Osteoblast (primary cell): Measurements from ENCODE around the gene SAXO2. TPM values are rescaled to one million over a fixed set of nuclear protein-coding genes. Genes with fewer than 3 reads are reported as not detected.
"Not testable (repeated sequence)": the region's sequence is repeated elsewhere in the genome, so short reads cannot be mapped to it uniquely, and the experiment has no call there.

Experiments used
- DNase-seq: peaks from one replicate; pipeline ENCODE4 v3.0.0; 2011; ENCODE audit warnings: low spot score, mixed read lengths; ENCODE audit not compliant: insufficient read length; ENCODE audit errors: missing footprints
- H2AFZ ChIP-seq: 2 replicates; pipeline ENCODE4 v1.6.0; 2011; ENCODE audit warnings: mild to moderate bottlenecking, low read length
- H3K27ac ChIP-seq: 2 replicates; pipeline ENCODE4 v1.5.1; 2011; ENCODE audit warnings: mild to moderate bottlenecking, low read depth, low read length, moderate library complexity
- H3K27me3 ChIP-seq: 2 replicates; pipeline ENCODE4 v1.6.0; 2012; ENCODE audit warnings: mild to moderate bottlenecking, control low read depth, inconsistent platforms, low read length, moderate library complexity; ENCODE audit not compliant: insufficient read depth
- H3K36me3 ChIP-seq: 2 replicates; pipeline ENCODE4 v1.5.1; 2011; ENCODE audit warnings: mild to moderate bottlenecking, low read length, control low read depth, moderate library complexity; ENCODE audit not compliant: insufficient read depth
- H3K4me1 ChIP-seq: 2 replicates; pipeline ENCODE4 v1.5.1; 2011; ENCODE audit warnings: mild to moderate bottlenecking, low read length, control low read depth, moderate library complexity; ENCODE audit not compliant: insufficient read depth
- H3K4me2 ChIP-seq: 2 replicates; pipeline ENCODE4 v1.6.0; 2011; ENCODE audit warnings: mild to moderate bottlenecking, low read length; ENCODE audit not compliant: insufficient read depth
- H3K4me3 ChIP-seq: fragments of 200-600 bp; sonication (generic); 3 replicates; pipeline ENCODE4 v1.5.1; 2012; ENCODE audit warnings: mild to moderate bottlenecking, low read length, inconsistent platforms; ENCODE audit not compliant: insufficient read depth
- H3K79me2 ChIP-seq: 2 replicates; pipeline ENCODE4 v1.6.0; 2012; ENCODE audit warnings: mild to moderate bottlenecking, low read length, control low read depth, inconsistent platforms; ENCODE audit not compliant: insufficient read depth
- H3K9me3 ChIP-seq: 2 replicates; pipeline ENCODE4 v1.5.1; 2011; ENCODE audit warnings: low read depth, low read length, control low read depth
- H4K20me1 ChIP-seq: 2 replicates; pipeline ENCODE4 v1.6.0; 2012; ENCODE audit warnings: mild to moderate bottlenecking, low read length, control low read depth; ENCODE audit not compliant: insufficient read depth
- total RNA-seq: library from RNA; depleted of rRNA; stranded (reverse); fragments of >200 nt; gene quantifications from 2 replicates; pipeline ENCODE4 v1.2.3, GENCODE V29; 2012
- TF ChIP-seq, protein P1 (sequence below): IDR thresholded peaks from 2 replicates; pipeline ENCODE4 v1.5.1; 2011; ENCODE audit warnings: mild to moderate bottlenecking, low read depth, low read length, moderate library complexity; ENCODE audit errors: extremely low read depth

The SAXO2 gene
- total RNA-seq, 1 donor: 1.1 TPM

- not testable (repeated sequence) for H3K27me3 ChIP-seq, H2AFZ ChIP-seq, H3K4me3 ChIP-seq, H3K4me2 ChIP-seq, H4K20me1 ChIP-seq, H3K9me3 ChIP-seq, H3K27ac ChIP-seq, DNase-seq
- peaks cover 13% of the 10 kb centered on the region for H3K79me2 ChIP-seq
- H3K36me3 ChIP-seq: peaks cover 14% of the 10 kb centered on the region
- peaks cover 15% of the 10 kb centered on the region for H3K4me1 ChIP-seq
These were observed 16.7 kb upstream of the SAXO2 start for GRCh38 chr15:82245956-82246355.

- not testable (repeated sequence) for H3K4me3 ChIP-seq, H3K4me2 ChIP-seq, H3K9me3 ChIP-seq, DNase-seq, H3K27ac ChIP-seq, H4K20me1 ChIP-seq, H3K27me3 ChIP-seq, H3K79me2 ChIP-seq
- Histone ChIP-seq H2AFZ (peak overlapping the region; percentile 62), H3K4me1 (peaks cover 11% of the 10 kb centered on the region), H3K36me3 (peaks cover 14% of the 10 kb centered on the region)
These were observed 14.4 kb upstream of the SAXO2 start for GRCh38 chr15:82248261-82248660.

DNA sequence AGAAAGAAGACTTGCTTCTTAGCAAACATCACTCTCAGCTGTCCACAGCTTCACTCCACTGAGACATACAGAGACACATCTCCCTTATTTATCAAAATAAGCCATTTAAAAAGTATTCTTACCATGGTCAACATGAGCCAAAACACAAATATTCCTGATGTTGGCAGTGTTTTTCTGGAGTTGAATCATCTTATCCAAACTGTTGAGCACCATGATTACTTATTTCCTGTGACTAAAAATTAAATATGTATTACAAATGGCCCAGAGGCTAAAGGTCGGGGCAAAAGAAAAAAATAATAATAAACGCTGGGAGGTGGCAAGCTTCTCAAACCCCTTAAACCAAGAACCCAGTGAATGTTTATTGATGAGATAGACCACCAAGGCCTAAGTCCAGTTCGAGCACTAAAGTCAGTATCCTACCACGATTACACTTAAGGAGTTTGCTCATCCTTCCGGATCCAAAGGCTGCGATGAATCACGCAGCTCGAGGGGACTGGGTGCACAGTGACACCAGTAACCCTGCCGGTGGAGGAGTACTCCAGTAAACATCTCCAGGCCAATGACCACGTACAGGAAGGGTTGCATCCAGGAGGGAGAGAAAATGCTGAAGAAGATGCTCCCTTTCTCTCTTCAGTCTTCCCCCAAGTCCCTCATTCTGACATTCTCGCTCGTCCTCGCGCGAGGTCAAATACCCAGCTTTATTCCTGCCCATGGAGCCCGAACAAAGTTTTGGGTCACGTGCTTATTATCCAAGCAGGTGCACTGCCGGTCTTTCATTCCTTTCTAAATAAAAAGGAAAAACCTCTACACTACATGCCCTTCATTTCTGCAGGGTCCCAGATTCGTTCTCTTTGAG, 824 bp upstream of the SAXO2 start:
- Histone ChIP-seq H2AFZ (peak overlapping the region; percentile 93), H3K27ac (peak overlapping the region; percentile 91), H3K4me2 (peak overlapping the region; percentile 93), H3K4me3 (peak overlapping the region; percentile 95), H3K79me2 (peaks cover 31% of the 10 kb centered on the region), H3K4me1 (peaks cover 23% of the 10 kb centered on the region), H3K36me3 (peaks cover 19% of the 10 kb centered on the region)
- not testable (repeated sequence) for H4K20me1 ChIP-seq, H3K27me3 ChIP-seq, H3K9me3 ChIP-seq
- peak; percentile 62 for DNase-seq

DNA sequence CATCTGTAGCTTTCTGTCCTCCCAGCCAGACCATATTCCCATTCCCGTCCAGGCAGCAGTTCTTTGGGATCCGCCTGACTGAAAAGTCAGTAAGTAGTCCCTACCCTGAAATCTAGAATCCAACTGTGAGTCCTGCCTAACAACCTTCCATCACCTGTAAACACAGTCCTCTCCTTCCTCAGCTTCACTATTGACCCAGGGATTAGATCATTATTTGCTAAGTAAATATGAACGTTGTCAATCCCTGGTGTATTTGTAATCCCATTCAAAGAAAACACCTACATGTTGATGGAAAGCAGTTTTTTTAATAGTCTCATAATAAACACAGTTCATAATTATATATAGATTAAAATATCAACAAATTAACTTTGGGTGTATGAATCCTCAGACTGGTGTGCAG, 732 bp downstream of the SAXO2 start:
- Histone ChIP-seq H3K36me3 (peaks cover 15% of the 10 kb centered on the region), H4K20me1 (no peaks in the 10 kb centered on the region), H3K9me3 (no peaks in the 10 kb centered on the region), H3K4me1 (peaks cover 23% of the 10 kb centered on the region), H3K4me3 (peak overlapping the region; percentile 95), H3K27ac (peak overlapping the region; percentile 61), H3K27me3 (no peaks in the 10 kb centered on the region), H3K4me2 (peak overlapping the region; percentile 93), H3K79me2 (peaks cover 29% of the 10 kb centered on the region), H2AFZ (peak overlapping the region; percentile 93)
- no peak for DNase-seq
- TF ChIP-seq, protein P1, sequence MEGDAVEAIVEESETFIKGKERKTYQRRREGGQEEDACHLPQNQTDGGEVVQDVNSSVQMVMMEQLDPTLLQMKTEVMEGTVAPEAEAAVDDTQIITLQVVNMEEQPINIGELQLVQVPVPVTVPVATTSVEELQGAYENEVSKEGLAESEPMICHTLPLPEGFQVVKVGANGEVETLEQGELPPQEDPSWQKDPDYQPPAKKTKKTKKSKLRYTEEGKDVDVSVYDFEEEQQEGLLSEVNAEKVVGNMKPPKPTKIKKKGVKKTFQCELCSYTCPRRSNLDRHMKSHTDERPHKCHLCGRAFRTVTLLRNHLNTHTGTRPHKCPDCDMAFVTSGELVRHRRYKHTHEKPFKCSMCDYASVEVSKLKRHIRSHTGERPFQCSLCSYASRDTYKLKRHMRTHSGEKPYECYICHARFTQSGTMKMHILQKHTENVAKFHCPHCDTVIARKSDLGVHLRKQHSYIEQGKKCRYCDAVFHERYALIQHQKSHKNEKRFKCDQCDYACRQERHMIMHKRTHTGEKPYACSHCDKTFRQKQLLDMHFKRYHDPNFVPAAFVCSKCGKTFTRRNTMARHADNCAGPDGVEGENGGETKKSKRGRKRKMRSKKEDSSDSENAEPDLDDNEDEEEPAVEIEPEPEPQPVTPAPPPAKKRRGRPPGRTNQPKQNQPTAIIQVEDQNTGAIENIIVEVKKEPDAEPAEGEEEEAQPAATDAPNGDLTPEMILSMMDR: no peak

- H2AFZ ChIP-seq, H3K36me3 ChIP-seq, H3K27me3 ChIP-seq, H3K9me3 ChIP-seq, H3K4me3 ChIP-seq, H3K4me2 ChIP-seq, H3K4me1 ChIP-seq, H3K27ac ChIP-seq, H4K20me1 ChIP-seq, DNase-seq, H3K79me2 ChIP-seq: not testable (repeated sequence)
These were observed 4.5 kb downstream of the SAXO2 start for GRCh38 chr15:82267137-82267536.

DNA sequence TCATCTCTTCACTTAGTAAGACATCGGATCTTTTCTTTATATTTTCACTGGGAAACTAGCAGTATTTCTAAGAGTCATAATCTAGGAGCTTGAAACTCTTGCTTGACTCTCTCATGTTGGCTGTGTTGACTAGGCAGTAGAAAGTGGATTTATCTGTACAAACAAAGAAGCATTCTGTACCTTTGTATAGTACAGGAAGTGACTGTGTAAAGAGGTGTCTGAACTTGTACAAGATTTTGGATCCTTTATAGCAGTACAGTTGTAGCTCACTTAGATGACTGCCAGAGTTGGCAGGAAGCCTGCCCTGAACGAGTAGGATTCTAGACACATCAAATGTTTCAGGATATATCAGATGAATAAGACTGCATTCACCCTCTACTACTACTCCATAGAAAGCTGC, 5.8 kb downstream of the SAXO2 start:
- not testable (repeated sequence) for H3K4me2 ChIP-seq, H3K79me2 ChIP-seq, H3K9me3 ChIP-seq, H3K27ac ChIP-seq, H3K36me3 ChIP-seq, H2AFZ ChIP-seq, H4K20me1 ChIP-seq, H3K27me3 ChIP-seq, H3K4me1 ChIP-seq, H3K4me3 ChIP-seq, DNase-seq
